HepG2 (cell line): Measurements from ENCODE around the gene DNAAF8. TPM values are rescaled to one million over a fixed set of nuclear protein-coding genes. Genes with fewer than 3 reads are reported as not detected.

ENCODE experiments used
- ATAC-seq: fragments of 200-7000 bp; cut with Tn5 transposase; 3 replicates; pipeline ENCODE4 v1.9.1; 2020; ENCODE audit warnings: mild to moderate bottlenecking, moderate library complexity
- BruUV-seq: library from RNA; stranded (reverse); fragments of 400-500 nt; replicated peaks from 2 replicates; lab custom pipeline; 2021; lab: Mats Ljungman, UMichigan
- CTCF ChIA-PET: fragments of 300-600 bp; formaldehyde crosslinking; extraction: SDS; loops from one replicate; lab custom pipeline; 2021; ENCODE audit warnings: low total read pairs, inconsistent platforms, low intra/inter-chr PET ratio; lab: Yijun Ruan, JAX
- POLR2A ChIA-PET: fragments of 350-600 bp; sonication (Branson Sonifier 250); formaldehyde crosslinking; loops from one replicate; lab custom pipeline; 2020; ENCODE audit warnings: antibody characterized with exemption, inconsistent platforms; lab: Yijun Ruan, JAX
- DNase-seq: peaks from one replicate; pipeline ENCODE4 v3.0.0-alpha.2; 2015; ENCODE audit warnings: low spot score
- FAIRE-seq: peaks from 3 replicates; lab custom pipeline; 2011; peaks lifted over from hg19 to GRCh38; lab: Jason Lieb, UNC
- H2AFZ ChIP-seq: one replicate; pipeline ENCODE4 v1.6.1; 2011; ENCODE audit warnings: low read length, inconsistent platforms
- H3K27ac ChIP-seq: fragments of 300-600 bp; 3 replicates; pipeline ENCODE4 v1.8.0; 2011; ENCODE audit warnings: mixed run types, mild to moderate bottlenecking, mixed read lengths, low read length, inconsistent platforms; ENCODE audit not compliant: insufficient read depth; ENCODE audit errors: extremely low read length
- H3K27me3 ChIP-seq, 2 experiments: fragments of 200-600 bp in 1 of 2; 2 replicates in 1 of 2; 3 replicates in 1 of 2; pipeline versions ENCODE4 v1.6.0 to v1.8.0; 2011; ENCODE audit warnings: low read length in 2 of 2, mild to moderate bottlenecking in 2 of 2, moderate library complexity in 2 of 2, inconsistent platforms in 1 of 2; ENCODE audit not compliant: insufficient read depth in 2 of 2, control insufficient read depth in 1 of 2
- H3K36me3 ChIP-seq, 2 experiments: fragments of 200-600 bp in 1 of 2; replicated peaks in 1 of 2; 2 replicates in 1 of 2; 3 replicates in 1 of 2; pipeline versions ENCODE4 v1.5.1 to v1.8.0; 2011; ENCODE audit warnings: low read length in 2 of 2, inconsistent platforms in 1 of 2; ENCODE audit not compliant: insufficient read depth in 2 of 2, control insufficient read depth in 1 of 2
- H3K4me1 ChIP-seq: 2 replicates; pipeline ENCODE4 v1.5.1; 2012; ENCODE audit warnings: low read length, inconsistent platforms; ENCODE audit not compliant: insufficient read depth
- H3K4me2 ChIP-seq: 2 replicates; pipeline ENCODE4 v1.6.0; 2011; ENCODE audit warnings: low read depth, low read length, inconsistent platforms
- H3K4me3 ChIP-seq, 3 experiments: fragments of 200-600 bp in 1 of 3; sonication (generic), shearing (Covaris generic) in 1 of 3; replicated peaks in 1 of 3; 2 replicates each; pipeline ENCODE4 v1.5.1; 2011 to 2016; ENCODE audit warnings: low read length in 3 of 3, inconsistent platforms in 2 of 3, low read depth in 2 of 3, mild to moderate bottlenecking in 2 of 3, control low read depth in 1 of 3, mixed read lengths in 1 of 3; ENCODE audit not compliant: insufficient read depth in 1 of 3
- H3K79me2 ChIP-seq: one replicate; pipeline ENCODE4 v1.6.1; 2011; ENCODE audit warnings: low read length, inconsistent platforms; ENCODE audit not compliant: insufficient read depth
- H3K9ac ChIP-seq: 2 replicates; pipeline ENCODE4 v1.6.0; 2011; ENCODE audit warnings: mild to moderate bottlenecking, low read depth, low read length, inconsistent platforms; ENCODE audit not compliant: insufficient read depth
- H3K9me3 ChIP-seq: 2 replicates; pipeline ENCODE4 v1.5.1; 2012; ENCODE audit warnings: mild to moderate bottlenecking, low read length
- H4K20me1 ChIP-seq: 2 replicates; pipeline ENCODE4 v1.6.0; 2011; ENCODE audit warnings: inconsistent platforms, mild to moderate bottlenecking, low read length, moderate library complexity; ENCODE audit not compliant: insufficient read depth
- CCAR2 ChIP-seq: fragments of 200-400 bp; formaldehyde crosslinking; optimal IDR thresholded peaks from 2 replicates; pipeline ENCODE3; 2018; ENCODE audit warnings: low read depth, mild to moderate bottlenecking, low read length, moderate library complexity
- GABPB1 ChIP-seq: IDR thresholded peaks from 2 replicates; pipeline ENCODE4 v1.6.1; 2016; ENCODE audit warnings: mild to moderate bottlenecking, missing genetic modification reagents, moderate library complexity, missing compliant biosample characterization
- GATAD2A ChIP-seq: IDR thresholded peaks from 2 replicates; pipeline ENCODE4 v1.6.1; 2016
- HOMEZ ChIP-seq: IDR thresholded peaks from 2 replicates; pipeline ENCODE4 v1.6.1; 2016; ENCODE audit warnings: low read depth
- KAT7 ChIP-seq: IDR thresholded peaks from 2 replicates; pipeline ENCODE4 v1.6.1; 2018; ENCODE audit warnings: borderline replicate concordance, missing compliant biosample characterization
- MYC ChIP-seq: sonication (generic); formaldehyde crosslinking; IDR thresholded peaks from 2 replicates; pipeline ENCODE4 v1.9.0; 2021; ENCODE audit warnings: missing genetic modification reagents, borderline replicate concordance
- MYPOP ChIP-seq: sonication (generic); formaldehyde crosslinking; IDR thresholded peaks from 2 replicates; pipeline ENCODE4 v1.8.1; 2023; ENCODE audit warnings: mild to moderate bottlenecking, moderate library complexity, missing genetic modification reagents
- TEAD2 ChIP-seq: sonication (generic); formaldehyde crosslinking; IDR thresholded peaks from 2 replicates; pipeline ENCODE4 v1.9.0; 2021; ENCODE audit warnings: missing genetic modification reagents
- THYN1 ChIP-seq: sonication (generic); formaldehyde crosslinking; IDR thresholded peaks from 2 replicates; pipeline ENCODE4 v1.8.1; 2023; ENCODE audit warnings: low read depth, mild to moderate bottlenecking, moderate library complexity, missing genetic modification reagents, borderline replicate concordance
- TSC22D2 ChIP-seq: sonication (generic); formaldehyde crosslinking; IDR thresholded peaks from 2 replicates; pipeline ENCODE4 v1.5.1; 2020; ENCODE audit warnings: missing genetic modification reagents, mild to moderate bottlenecking, borderline replicate concordance
- ZBTB7B ChIP-seq: sonication (generic); formaldehyde crosslinking; IDR thresholded peaks from 2 replicates; pipeline ENCODE4 v1.4.0; 2020; ENCODE audit warnings: missing genetic modification reagents
- ZNF124 ChIP-seq: sonication (generic); formaldehyde crosslinking; IDR thresholded peaks from 2 replicates; pipeline ENCODE4 v1.4.0; 2020; ENCODE audit warnings: missing genetic modification reagents
- ZNF282 ChIP-seq: fragments of 450-650 bp; IDR thresholded peaks from 2 replicates; pipeline ENCODE4 v1.6.1; 2018; ENCODE audit not compliant: partially characterized antibody
- ZNF558 ChIP-seq: sonication (generic); formaldehyde crosslinking; IDR thresholded peaks from 2 replicates; pipeline ENCODE4 v1.9.0; 2022; ENCODE audit warnings: mild to moderate bottlenecking, missing genetic modification reagents, borderline replicate concordance
- ZNF615 ChIP-seq: sonication (generic); formaldehyde crosslinking; IDR thresholded peaks from 2 replicates; pipeline ENCODE4 v1.5.0; 2020; ENCODE audit warnings: mild to moderate bottlenecking, missing genetic modification reagents, borderline replicate concordance
- ZNF678 ChIP-seq: sonication (generic); formaldehyde crosslinking; IDR thresholded peaks from 2 replicates; pipeline ENCODE4 v1.4.0; 2020; ENCODE audit warnings: mild to moderate bottlenecking, missing genetic modification reagents
- WGBS: methylation state at CpG from one replicate; pipeline ENCODE4 v1.1.6; 2017; ENCODE audit warnings: low lambda C conversion rate; 5-methylcytosine and 5-hydroxymethylcytosine counted together
- in situ Hi-C: cut with HindIII; loops from 2 replicates; pipeline ENCODE4 v1.10.0; 2017; ENCODE audit warnings: low pct_unique_long_range_greater_than_20kb; ENCODE audit not compliant: extremely low pct_ligation_motif_present
- intact Hi-C: fragments of 100-400 bp; cut with micrococcal nuclease; formaldehyde crosslinking; loops from one replicate; pipeline ENCODE4 v1.10.0; 2022; ENCODE audit not compliant: unreplicated experiment
- polyA plus RNA-seq, 8 experiments: library from polyadenylated mRNA; depleted of rRNA in 3 of 8; stranded (reverse) in 7 of 8; unstranded in 1 of 8; fragments of >200 nt; fragmentation: Illumina TruSeq in 4 of 8; extraction: Trizol in 4 of 8; gene quantifications; 2 replicates each; pipeline versions ENCODE4 v1.2.1 to v1.2.3, GENCODE V29; 2011 to 2016; ENCODE audit warnings: low read depth in 4 of 8, missing spikeins in 1 of 8, mixed read lengths in 1 of 8; ENCODE audit not compliant: insufficient read depth in 1 of 8
- total RNA-seq, 5 experiments: library from RNA; depleted of rRNA; stranded (reverse); fragments of >200 nt; fragmentation: Illumina TruSeq; extraction: Trizol; gene quantifications; 2 replicates each; pipeline ENCODE4 v1.2.3, GENCODE V29; 2016; ENCODE audit warnings: low read depth in 1 of 5

The DNAAF8 gene
- total and polyA plus RNA-seq, 2 of the 13 experiments (the other 11 are each of a cell fraction or from before 2014, with no cell fraction given) = 0.44 TPM; not detected in 1

DNA sequence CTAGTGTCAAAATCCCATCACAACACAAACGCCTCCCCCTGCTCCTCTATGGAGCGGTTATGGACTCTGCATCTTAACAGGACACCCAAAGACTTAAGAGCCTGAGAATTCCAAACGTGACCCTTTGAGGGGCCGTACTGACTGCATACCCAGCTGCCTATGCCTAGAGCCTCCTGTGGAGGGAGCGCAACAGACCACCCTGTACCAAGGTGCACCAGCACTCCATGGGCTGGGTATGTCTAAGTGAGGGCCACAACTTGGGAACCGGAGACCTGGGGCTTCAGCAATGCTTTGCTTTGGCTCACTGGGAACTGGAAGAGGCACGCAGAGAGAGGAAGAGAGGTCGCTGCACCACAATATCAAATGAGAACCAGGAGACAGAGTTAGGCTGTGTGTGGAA lies 5.7 kb upstream of the DNAAF8 start:
- intact Hi-C loops = no loop called here
- CTCF ChIA-PET = no interaction called here
- H3K4me2 ChIP-seq = no peak overlapping the region
- H4K20me1 ChIP-seq = no peaks in the 10 kb centered on the region
- over 99% methylated on average over 8 of the region's 8 CpGs for WGBS
- peaks cover 19% of the 10 kb centered on the region for H3K79me2 ChIP-seq
- POLR2A ChIA-PET = no interaction called here
- no peaks in the 10 kb centered on the region; a peak in 2 of 5 replicates for H3K27me3 ChIP-seq
- H2AFZ ChIP-seq = no peak overlapping the region
- TF ChIP-seq HOMEZ (no peak), MYC (CRISPR knock-in tag) (no peak), ZNF282 (no peak), KAT7 (no peak), GATAD2A (no peak), MYPOP (no peak), ZBTB7B (CRISPR knock-in tag) (no peak), CCAR2 (no peak), TEAD2 (CRISPR knock-in tag) (no peak), ZNF124 (CRISPR knock-in tag) (no peak), ZNF678 (CRISPR knock-in tag) (no peak), ZNF615 (CRISPR knock-in tag) (no peak), TSC22D2 (no peak), THYN1 (CRISPR knock-in tag) (no peak), GABPB1 (CRISPR knock-in tag) (no peak), ZNF558 (CRISPR knock-in tag) (no peak)
- FAIRE-seq = no peak
- peaks cover 13% of the 10 kb centered on the region for H3K4me1 ChIP-seq
- peaks cover 10 to 38% of the 10 kb centered on the region in 2 experiments for H3K36me3 ChIP-seq
- no peaks in the 10 kb centered on the region for H3K9me3 ChIP-seq
- in situ Hi-C loops = no loop called here
- BruUV-seq = no TSS peak
- no peak for DNase-seq
- H3K27ac ChIP-seq = no peak overlapping the region
- H3K4me3 ChIP-seq = no peak overlapping the region
- ATAC-seq = no peak
- H3K9ac ChIP-seq = no peak overlapping the region
